ENCODE data around the gene NR6A1.
"Not testable (repeated sequence)": the region's sequence is repeated elsewhere in the genome, so short reads cannot be mapped to it uniquely, and the experiment has no call there.

The NR6A1 gene

GRCh38 chr9:124645274-124645673, 125.8 kb downstream of the NR6A1 start:
- DNase-seq: no peak

GRCh38 chr9:124639637-124640036, 131.5 kb downstream of the NR6A1 start:
- no peak for DNase-seq

GRCh38 chr9:124635285-124635684, 135.8 kb downstream of the NR6A1 start:
- no peak for DNase-seq

GRCh38 chr9:124632077-124632621, 139.0 kb downstream of the NR6A1 start:
- no peak for DNase-seq

GRCh38 chr9:124631326-124631725, 139.8 kb downstream of the NR6A1 start:
- DNase-seq: no peak

GRCh38 chr9:124629600-124629999, 141.5 kb downstream of the NR6A1 start:
- no peak for DNase-seq

- no peak for DNase-seq
These were observed 142.4 kb downstream of the NR6A1 start for GRCh38 chr9:124628741-124629140.

GRCh38 chr9:124626276-124626675, 144.8 kb downstream of the NR6A1 start:
- no peak for DNase-seq

GRCh38 chr9:124625087-124625486, 146.0 kb downstream of the NR6A1 start:
- DNase-seq: no peak

- no peak for DNase-seq
These were observed 146.4 kb downstream of the NR6A1 start for GRCh38 chr9:124624735-124624992.

- no peak for DNase-seq
These were observed 147.0 kb downstream of the NR6A1 start for GRCh38 chr9:124623966-124624734.

- DNase-seq: no peak
These were observed 148.2 kb downstream of the NR6A1 start for GRCh38 chr9:124622882-124623281.

GRCh38 chr9:124621371-124622328, 149.5 kb downstream of the NR6A1 start:
- DNase-seq: no peak

GRCh38 chr9:124618476-124618875, 152.6 kb downstream of the NR6A1 start:
- no peak for DNase-seq

- peak; percentile 49 to 76 (median 58) for DNase-seq
These were observed 153.5 kb downstream of the NR6A1 start for GRCh38 chr9:124617477-124618141.

GRCh38 chr9:124616961-124617360, 154.2 kb downstream of the NR6A1 start:
- DNase-seq: no peak

- DNase-seq: not testable (repeated sequence)
These were observed 155.3 kb downstream of the NR6A1 start for GRCh38 chr9:124615840-124616239.

GRCh38 chr9:124615100-124615742, 155.9 kb downstream of the NR6A1 start:
- DNase-seq: no peak

- no peak for DNase-seq
These were observed 157.3 kb downstream of the NR6A1 start for GRCh38 chr9:124613849-124614248.

- DNase-seq: no peak
These were observed 160.0 kb downstream of the NR6A1 start for GRCh38 chr9:124611106-124611505.

GRCh38 chr9:124606027-124606426, 165.1 kb downstream of the NR6A1 start:
- DNase-seq: no peak

- DNase-seq: no peak
These were observed 165.9 kb downstream of the NR6A1 start for GRCh38 chr9:124605258-124605657.

- no peak for DNase-seq
These were observed 168.5 kb downstream of the NR6A1 start for GRCh38 chr9:124602632-124603031.

Data from stimulated activated naive CD4-positive, alpha-beta T cell (primary cell).